Nephron progenitor cell (in vitro differentiated cells): ENCODE results near the gene PMVK.

Source experiments
- DNase-seq: peaks from one replicate; pipeline ENCODE4 v3.0.0; 2021
- H3K27ac Mint-ChIP-seq: 2 replicates; pipeline ENCODE4 v1.8.0; 2021; ENCODE audit warnings: mild to moderate bottlenecking, moderate library complexity, mixed read lengths
- H3K27me3 Mint-ChIP-seq: 2 replicates; pipeline ENCODE4 v1.8.0; 2021; ENCODE audit warnings: mild to moderate bottlenecking, low read depth, mixed read lengths; ENCODE audit not compliant: poor library complexity
- H3K36me3 Mint-ChIP-seq: 2 replicates; pipeline ENCODE4 v1.8.0; 2021; ENCODE audit warnings: low read depth, mixed read lengths
- H3K4me1 Mint-ChIP-seq: 2 replicates; pipeline ENCODE4 v1.8.0; 2021; ENCODE audit warnings: mixed read lengths
- H3K4me3 Mint-ChIP-seq: 2 replicates; pipeline ENCODE4 v1.8.0; 2021; ENCODE audit warnings: mild to moderate bottlenecking, moderate library complexity, mixed read lengths
- H3K9me3 Mint-ChIP-seq: 2 replicates; pipeline ENCODE4 v1.8.0; 2021; ENCODE audit warnings: mild to moderate bottlenecking, moderate library complexity, mixed read lengths
- CTCF ChIP-seq: fragments of 200-600 bp; sonication (generic); IDR thresholded peaks from 2 replicates; pipeline ENCODE4 v1.5.0; 2021; ENCODE audit warnings: antibody characterized with exemption

Gene PMVK

DNA sequence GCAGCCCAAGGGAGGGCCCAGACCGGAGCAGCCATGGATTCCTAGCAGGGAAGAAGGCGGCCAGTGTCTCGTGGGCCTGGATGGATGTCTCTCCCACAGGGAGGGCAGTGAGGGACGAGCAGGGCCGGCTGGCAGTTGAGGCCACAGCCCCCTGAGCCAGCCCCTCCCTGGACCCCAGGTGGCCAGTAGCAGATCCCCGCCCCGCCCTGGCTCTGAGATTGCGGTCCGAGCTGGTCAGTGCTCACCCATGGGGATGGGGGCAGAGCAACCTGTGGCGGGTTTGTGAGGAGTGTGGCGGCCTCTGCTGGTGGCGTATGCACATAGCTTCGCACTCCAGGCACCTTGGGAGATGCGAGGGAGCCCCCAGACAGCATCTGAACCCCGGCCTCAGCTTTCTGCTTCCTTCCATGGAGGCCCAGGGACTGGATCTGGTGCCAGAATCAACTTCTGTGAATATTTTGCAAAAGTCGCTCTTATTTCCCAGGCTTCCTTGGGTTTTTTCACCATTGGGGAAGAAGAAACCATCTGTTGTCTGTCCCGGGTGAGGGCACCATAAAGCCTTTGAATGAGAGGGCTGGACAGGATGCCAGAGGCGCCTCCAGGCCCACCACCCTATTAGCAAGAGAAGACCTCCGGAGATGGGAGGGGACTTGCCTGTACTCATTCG, 58.0 kb downstream of the PMVK start:
- no peaks in the 10 kb centered on the region for H3K9me3 Mint-ChIP-seq
- no peak overlapping the region for H3K27ac Mint-ChIP-seq
- H3K36me3 Mint-ChIP-seq, result no peaks in the 10 kb centered on the region
- TF ChIP-seq CTCF, result peak; percentile 82
- DNase-seq, result peak; percentile 90
- no peak overlapping the region for H3K4me3 Mint-ChIP-seq
- peaks cover 14% of the 10 kb centered on the region for H3K4me1 Mint-ChIP-seq
- H3K27me3 Mint-ChIP-seq, result peaks cover 23% of the 10 kb centered on the region

- H3K36me3 Mint-ChIP-seq, result no peaks in the 10 kb centered on the region
- peaks cover 14% of the 10 kb centered on the region for H3K4me1 Mint-ChIP-seq
- H3K4me3 Mint-ChIP-seq, result no peak overlapping the region
- TF ChIP-seq CTCF, result no peak
- no peak for DNase-seq
- no peak overlapping the region for H3K27ac Mint-ChIP-seq
- H3K27me3 Mint-ChIP-seq, result peaks cover 23% of the 10 kb centered on the region
- no peaks in the 10 kb centered on the region for H3K9me3 Mint-ChIP-seq
Observed at GRCh38 chr1:154877370-154877974, 59.0 kb downstream of the PMVK start.

- Mint-ChIP-seq H3K36me3 (no peaks in the 10 kb centered on the region), H3K4me1 (peaks cover 14% of the 10 kb centered on the region), H3K27me3 (peaks cover 21% of the 10 kb centered on the region), H3K4me3 (no peak overlapping the region), H3K9me3 (no peaks in the 10 kb centered on the region), H3K27ac (no peak overlapping the region)
- DNase-seq, result no peak
- TF ChIP-seq CTCF, result no peak
Observed at GRCh38 chr1:154876842-154877369, 59.6 kb downstream of the PMVK start.
